GM18511 (cell line): ENCODE results near the gene DAB2.
A peak's percentile ranks its signal among the peaks of the same experiment; 100 is the strongest.

Experiments
- ATAC-seq: cut with Tn5 transposase; IDR thresholded peaks from one replicate; pipeline ENCODE4 v1.9.1; 2021; ENCODE audit warnings: mild to moderate bottlenecking, moderate library complexity; ENCODE audit not compliant: unreplicated experiment

Gene DAB2

GRCh38 chr5:39424736-39425637, at the start of gene DAB2:
TSS of gene DAB2 (minus strand) at chr5:39424980. CDS start at chr5:39394320, 30,660 bp downstream.
- peak; percentile 63 for ATAC-seq

GRCh38 chr5:39473156-39473775, 48.5 kb upstream of the DAB2 start:
- ATAC-seq = no peak

- ATAC-seq = no peak
These were observed 47.2 kb upstream of the DAB2 start for GRCh38 chr5:39471836-39472508.

GRCh38 chr5:39470811-39471210, 46.0 kb upstream of the DAB2 start:
- ATAC-seq = no peak

GRCh38 chr5:39469777-39470415, 45.1 kb upstream of the DAB2 start:
- no peak for ATAC-seq

GRCh38 chr5:39469176-39469575, 44.4 kb upstream of the DAB2 start:
- no peak for ATAC-seq

GRCh38 chr5:39466846-39467245, 42.1 kb upstream of the DAB2 start:
- ATAC-seq = no peak

- no peak for ATAC-seq
These were observed 41.1 kb upstream of the DAB2 start for GRCh38 chr5:39465843-39466242.

GRCh38 chr5:39465097-39465496, 40.3 kb upstream of the DAB2 start:
- no peak for ATAC-seq

GRCh38 chr5:39464088-39464487, 39.3 kb upstream of the DAB2 start:
- no peak for ATAC-seq

- no peak for ATAC-seq
These were observed 37.4 kb upstream of the DAB2 start for GRCh38 chr5:39462211-39462610.

- peak; percentile 98 for ATAC-seq
These were observed 36.4 kb upstream of the DAB2 start for GRCh38 chr5:39461007-39461682.

- no peak for ATAC-seq
These were observed 35.1 kb upstream of the DAB2 start for GRCh38 chr5:39459907-39460306.

GRCh38 chr5:39459071-39459470, 34.3 kb upstream of the DAB2 start:
- ATAC-seq = no peak

- no peak for ATAC-seq
These were observed 30.9 kb upstream of the DAB2 start for GRCh38 chr5:39455645-39456044.

GRCh38 chr5:39453606-39454005, 28.8 kb upstream of the DAB2 start:
- no peak for ATAC-seq

- no peak for ATAC-seq
These were observed 28.1 kb upstream of the DAB2 start for GRCh38 chr5:39452846-39453245.

GRCh38 chr5:39451276-39451941, 26.6 kb upstream of the DAB2 start:
- no peak for ATAC-seq

GRCh38 chr5:39450487-39450886, 25.7 kb upstream of the DAB2 start:
- ATAC-seq = no peak

GRCh38 chr5:39449591-39449990, 24.8 kb upstream of the DAB2 start:
- ATAC-seq = no peak
